Left kidney (tissue), 8 donors: ENCODE measurements around the gene SGSM1. TPM values are rescaled to one million over a fixed set of nuclear protein-coding genes. Genes with fewer than 3 reads are reported as not detected.

Source experiments
- DNase-seq: peaks from one replicate; pipeline ENCODE4 v3.0.0-alpha.2; 2013
- long read RNA-seq, 8 donors: transcript quantifications; one replicate each; lab custom pipeline, GENCODE V29; 2026
- polyA plus RNA-seq: library from polyadenylated mRNA; unstranded; fragments of 120-200 nt; gene quantifications from one replicate; pipeline ENCODE4 v1.2.1, GENCODE V29; 2013; ENCODE audit not compliant: insufficient read length

The SGSM1 gene
- polyA plus RNA-seq, result 2.7 TPM
- long read RNA-seq, donor 1, result 0 reads
- long read RNA-seq, donor 2, result 0 reads
- long read RNA-seq, donor 3, result 0 reads
- long read RNA-seq, donor 4, result 0 reads
- long read RNA-seq, donor 5, result 0 reads
- long read RNA-seq, donor 6, result 0 reads
- long read RNA-seq, donor 7, result 0 reads
- long read RNA-seq, donor 8, result 0 reads

- peak; percentile 71 for DNase-seq
These were observed at the start of gene SGSM1 for GRCh38 chr22:24805790-24806662. Gene SGSM1 (plus strand): TSS chr22:24806211. CDS start chr22:24806326, 115 bp downstream.

GRCh38 chr22:24758164-24758799 lies 47.7 kb upstream of the SGSM1 start:
- peak; percentile 53 for DNase-seq

- DNase-seq, result no peak
These were observed 46.2 kb upstream of the SGSM1 start for GRCh38 chr22:24759765-24760164.

- no peak for DNase-seq
These were observed 45.2 kb upstream of the SGSM1 start for GRCh38 chr22:24760708-24761306.

GRCh38 chr22:24761888-24762675 lies 43.9 kb upstream of the SGSM1 start:
- no peak for DNase-seq

- no peak for DNase-seq
These were observed 42.0 kb upstream of the SGSM1 start for GRCh38 chr22:24763872-24764485.

GRCh38 chr22:24765166-24765565 lies 40.8 kb upstream of the SGSM1 start:
- no peak for DNase-seq

- peak; percentile 64 for DNase-seq
These were observed 37.3 kb upstream of the SGSM1 start for GRCh38 chr22:24768537-24769374.

GRCh38 chr22:24772493-24773220 lies 33.4 kb upstream of the SGSM1 start:
- peak; percentile 17 for DNase-seq

- DNase-seq, result no peak
These were observed 30.1 kb upstream of the SGSM1 start for GRCh38 chr22:24775769-24776492.

GRCh38 chr22:24776525-24776924 lies 29.5 kb upstream of the SGSM1 start:
- DNase-seq, result no peak

GRCh38 chr22:24789516-24789915 lies 16.5 kb upstream of the SGSM1 start:
- DNase-seq, result no peak

GRCh38 chr22:24791362-24791761 lies 14.6 kb upstream of the SGSM1 start:
- DNase-seq, result no peak

GRCh38 chr22:24796056-24796455 lies 10.0 kb upstream of the SGSM1 start:
- DNase-seq, result no peak

GRCh38 chr22:24796860-24797259 lies 9.2 kb upstream of the SGSM1 start:
- DNase-seq, result no peak

GRCh38 chr22:24801901-24802465 lies 4.0 kb upstream of the SGSM1 start:
- no peak for DNase-seq

GRCh38 chr22:24803064-24803542 lies 2.9 kb upstream of the SGSM1 start:
- DNase-seq, result no peak

- DNase-seq, result no peak
These were observed 621 bp downstream of the SGSM1 start for GRCh38 chr22:24806663-24807001.
